HG03520 (cell line): ENCODE measurements around the gene FLG.
"Not testable (repeated sequence)": the region's sequence is repeated elsewhere in the genome, so short reads cannot be mapped to it uniquely, and the experiment has no call there.

Source experiments
- ATAC-seq: cut with Tn5 transposase; IDR thresholded peaks from one replicate; pipeline ENCODE4 v1.9.1; 2021; ENCODE audit warnings: mild to moderate bottlenecking, moderate library complexity; ENCODE audit not compliant: unreplicated experiment

Gene FLG

GRCh38 chr1:152303139-152303872, 21.7 kb downstream of the FLG start:
- not testable (repeated sequence) for ATAC-seq

DNA sequence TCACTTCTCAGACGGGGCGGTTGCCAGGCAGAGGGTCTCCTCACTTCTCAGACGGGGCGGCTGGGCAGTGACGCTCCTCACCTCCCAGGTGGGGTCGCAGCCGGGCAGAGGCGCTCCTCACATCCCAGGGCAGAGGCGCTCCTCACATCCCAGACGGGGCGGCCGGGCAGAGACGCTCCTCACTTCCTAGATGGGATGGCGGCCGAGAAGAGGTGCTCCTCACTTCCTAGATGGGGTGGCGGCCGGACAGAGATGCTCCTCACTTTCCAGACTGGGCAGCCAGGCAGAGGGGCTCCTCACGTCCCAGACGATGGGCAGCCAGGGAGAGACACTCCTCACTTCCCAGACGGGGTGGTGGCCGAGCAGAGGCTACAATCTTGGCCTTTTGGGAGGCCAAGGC, 68.6 kb downstream of the FLG start:
- not testable (repeated sequence) for ATAC-seq
